A549 treated with AZD9567 at 1 μM for 4 hours (cell line): ENCODE results near the gene DPYSL4. TPM values are rescaled to one million over a fixed set of nuclear protein-coding genes. Genes with fewer than 3 reads are reported as not detected.

Experiments used
- total RNA-seq: library from RNA; stranded (reverse); fragments of 200-300 nt; extraction: Qiagen RNA extraction; gene quantifications from 5 replicates; pipeline ENCODE4 v1.2.3, GENCODE V29; 2022; ENCODE audit not compliant: insufficient read depth

The DPYSL4 gene
- total RNA-seq: 16.6 to 22.8 TPM (median 21.1 TPM) in 5 replicates

GRCh38 chr10:132186488-132187429 lies at the start of gene DPYSL4:
Gene DPYSL4, plus strand, starts transcription at chr10:132186948. Its CDS starts 116 bp downstream, at chr10:132187064.

Other genes with a start within 250 kb of the DPYSL4 start
- gene BNIP3, start 205.0 kb upstream of the DPYSL4 start, total RNA-seq: 29.1 to 45.9 TPM (median 45.2 TPM) in 5 replicates
- gene JAKMIP3, start 121.0 kb upstream of the DPYSL4 start, total RNA-seq: 0.66 to 1.1 TPM (median 1.1 TPM) in 5 replicates
- gene STK32C, start 121.0 kb downstream of the DPYSL4 start, total RNA-seq: 31.4 to 50.3 TPM (median 46.9 TPM) in 5 replicates
- gene LRRC27, start 145.2 kb downstream of the DPYSL4 start, total RNA-seq: 1.3 to 5.9 TPM (median 5.3 TPM) in 5 replicates
- gene PWWP2B, start 210.3 kb downstream of the DPYSL4 start, total RNA-seq: 9.6 to 16.0 TPM (median 15.6 TPM) in 5 replicates